GM21723 (cell line): ENCODE data around the gene TMEM150A.
"Not testable (repeated sequence)": the region's sequence is repeated elsewhere in the genome, so short reads cannot be mapped to it uniquely, and the experiment has no call there.

Experiments
- ATAC-seq: cut with Tn5 transposase; IDR thresholded peaks from one replicate; pipeline ENCODE4 v1.9.1; 2021; ENCODE audit warnings: mild to moderate bottlenecking, moderate library complexity; ENCODE audit not compliant: unreplicated experiment

The TMEM150A gene

GRCh38 chr2:85602476-85603234 is at the start of gene TMEM150A:
Gene TMEM150A, minus strand, starts transcription at chr2:85602698. Its CDS starts 750 bp downstream, at chr2:85601948.
- peak; percentile 94 for ATAC-seq

GRCh38 chr2:85652056-85652455 is 49.6 kb upstream of the TMEM150A start:
- ATAC-seq = no peak

- ATAC-seq = no peak
Measured at GRCh38 chr2:85651097-85651496, 48.6 kb upstream of the TMEM150A start.

- ATAC-seq = no peak
Measured at GRCh38 chr2:85650456-85650855, 48.0 kb upstream of the TMEM150A start.

GRCh38 chr2:85649201-85650190 is 47.0 kb upstream of the TMEM150A start:
- no peak for ATAC-seq

- no peak for ATAC-seq
Measured at GRCh38 chr2:85648619-85649018, 46.1 kb upstream of the TMEM150A start.

GRCh38 chr2:85647823-85648526 is 45.5 kb upstream of the TMEM150A start:
- no peak for ATAC-seq

- ATAC-seq = no peak
Measured at GRCh38 chr2:85646166-85646565, 43.7 kb upstream of the TMEM150A start.

GRCh38 chr2:85644909-85645308 is 42.4 kb upstream of the TMEM150A start:
- no peak for ATAC-seq

GRCh38 chr2:85642725-85643124 is 40.2 kb upstream of the TMEM150A start:
- no peak for ATAC-seq

GRCh38 chr2:85635636-85636035 is 33.1 kb upstream of the TMEM150A start:
- no peak for ATAC-seq

- no peak for ATAC-seq
Measured at GRCh38 chr2:85635011-85635410, 32.5 kb upstream of the TMEM150A start.

GRCh38 chr2:85631316-85631715 is 28.8 kb upstream of the TMEM150A start:
- ATAC-seq = no peak

GRCh38 chr2:85628658-85629057 is 26.2 kb upstream of the TMEM150A start:
- ATAC-seq = no peak

GRCh38 chr2:85623991-85624390 is 21.5 kb upstream of the TMEM150A start:
- no peak for ATAC-seq

GRCh38 chr2:85621338-85621737 is 18.8 kb upstream of the TMEM150A start:
- no peak for ATAC-seq

- no peak for ATAC-seq
Measured at GRCh38 chr2:85619617-85620016, 17.1 kb upstream of the TMEM150A start.

GRCh38 chr2:85617723-85618122 is 15.2 kb upstream of the TMEM150A start:
- ATAC-seq = not testable (repeated sequence)

GRCh38 chr2:85615413-85615728 is 12.9 kb upstream of the TMEM150A start:
- ATAC-seq = no peak

- ATAC-seq = not testable (repeated sequence)
Measured at GRCh38 chr2:85614757-85615156, 12.3 kb upstream of the TMEM150A start.
